IMR-90 (cell line): ENCODE measurements around the gene CD9. TPM values are rescaled to one million over a fixed set of nuclear protein-coding genes. Genes with fewer than 3 reads are reported as not detected.

ENCODE experiments used
- ATAC-seq: fragments of 200-7000 bp; cut with Tn5 transposase; 2 replicates; pipeline ENCODE4 v1.9.1; 2020; ENCODE audit warnings: low read depth, mild to moderate bottlenecking, moderate library complexity
- BruUV-seq: library from RNA; stranded (reverse); fragments of 400-500 nt; replicated peaks from 2 replicates; lab custom pipeline; 2021; lab: Mats Ljungman, UMichigan
- CTCF ChIA-PET: fragments of 300-600 bp; formaldehyde crosslinking; extraction: SDS; loops from one replicate; lab custom pipeline; 2021; ENCODE audit warnings: antibody characterized with exemption; lab: Yijun Ruan, JAX
- POLR2A ChIA-PET: fragments of 300-600 bp; sonication (Branson Sonifier 250); formaldehyde crosslinking; loops from one replicate; lab custom pipeline; 2022; ENCODE audit warnings: antibody characterized with exemption; ENCODE audit not compliant: unreplicated experiment; lab: Charles Lee
- DNase-seq: peaks from one replicate; pipeline ENCODE4 v3.0.0; 2013
- H2AFZ ChIP-seq: replicated peaks from 2 replicates; pipeline ENCODE3; 2013; ENCODE audit warnings: low read length, mild to moderate bottlenecking; ENCODE audit not compliant: poor library complexity
- H2AK5ac ChIP-seq: 2 replicates; pipeline ENCODE4 v1.6.1; 2013; ENCODE audit warnings: low read depth, low read length, inconsistent platforms
- H2AK9ac ChIP-seq: replicated peaks from 2 replicates; pipeline ENCODE3; 2013; ENCODE audit warnings: mild to moderate bottlenecking, low read depth, low read length, moderate library complexity; ENCODE audit not compliant: poor library complexity
- H2BK120ac ChIP-seq: 2 replicates; pipeline ENCODE4 v1.6.1; 2013; ENCODE audit warnings: low read depth, low read length, inconsistent platforms
- H2BK15ac ChIP-seq: 3 replicates; pipeline ENCODE4 v1.6.1; 2013; ENCODE audit warnings: low read depth, low read length, inconsistent platforms
- H2BK20ac ChIP-seq: 2 replicates; pipeline ENCODE4 v1.6.1; 2013; ENCODE audit warnings: low read depth, mild to moderate bottlenecking, inconsistent platforms, low read length, moderate library complexity
- H2BK5ac ChIP-seq: 2 replicates; pipeline ENCODE4 v1.6.1; 2013; ENCODE audit warnings: mild to moderate bottlenecking, low read depth, low read length, inconsistent platforms; ENCODE audit not compliant: poor library complexity, severe bottlenecking
- H3K14ac ChIP-seq: replicated peaks from 2 replicates; pipeline ENCODE4 v1.6.1; 2013; ENCODE audit warnings: low read depth, low read length, inconsistent platforms
- H3K18ac ChIP-seq: 2 replicates; pipeline ENCODE4 v1.6.1; 2013; ENCODE audit warnings: low read depth, low read length, control low read depth
- H3K23ac ChIP-seq: 2 replicates; pipeline ENCODE4 v1.6.1; 2013; ENCODE audit warnings: low read depth, low read length, inconsistent platforms
- H3K27ac ChIP-seq: 2 replicates; pipeline ENCODE4 v1.5.1; 2013; ENCODE audit warnings: mild to moderate bottlenecking, control low read depth, low read length; ENCODE audit not compliant: insufficient read depth
- H3K27me3 ChIP-seq: 2 replicates; pipeline ENCODE4 v1.6.1; 2013; ENCODE audit warnings: low read length; ENCODE audit not compliant: control insufficient read depth, insufficient read depth
- H3K36me3 ChIP-seq: 2 replicates; pipeline ENCODE4 v1.6.1; 2013; ENCODE audit warnings: low read length, mixed read lengths; ENCODE audit not compliant: control insufficient read depth, insufficient read depth
- H3K4ac ChIP-seq: 2 replicates; pipeline ENCODE4 v1.6.1; 2013; ENCODE audit warnings: low read depth, low read length, inconsistent platforms
- H3K4me1 ChIP-seq: 2 replicates; pipeline ENCODE4 v1.6.1; 2013; ENCODE audit warnings: low read length, mixed read lengths; ENCODE audit not compliant: control insufficient read depth, insufficient read depth
- H3K4me2 ChIP-seq: 2 replicates; pipeline ENCODE4 v1.6.1; 2013; ENCODE audit warnings: low read depth, mild to moderate bottlenecking, control low read depth, low read length, moderate library complexity
- H3K4me3 ChIP-seq: 2 replicates; pipeline ENCODE4 v1.5.1; 2013; ENCODE audit warnings: low read depth, mild to moderate bottlenecking, control low read depth, low read length, moderate library complexity; ENCODE audit not compliant: insufficient read depth
- H3K56ac ChIP-seq: 2 replicates; pipeline ENCODE4 v1.6.1; 2013; ENCODE audit warnings: low read length, inconsistent platforms; ENCODE audit not compliant: insufficient read depth; ENCODE audit errors: extremely low read depth
- H3K79me1 ChIP-seq, 2 experiments: 2 replicates each; pipeline ENCODE4 v1.6.1; 2013; ENCODE audit warnings: low read length in 2 of 2, inconsistent platforms in 1 of 2, low read depth in 1 of 2
- H3K9ac ChIP-seq: 2 replicates; pipeline ENCODE4 v1.6.1; 2013; ENCODE audit warnings: low read depth, low read length, control low read depth
- H3K9me1 ChIP-seq: 2 replicates; pipeline ENCODE4 v1.6.1; 2013; ENCODE audit warnings: low read length, inconsistent platforms; ENCODE audit not compliant: insufficient read depth
- H3K9me3 ChIP-seq: 2 replicates; pipeline ENCODE4 v1.6.1; 2013; ENCODE audit warnings: low read length; ENCODE audit not compliant: control insufficient read depth, insufficient read depth
- H4K20me1 ChIP-seq: 2 replicates; pipeline ENCODE4 v1.6.1; 2013; ENCODE audit warnings: low read length, inconsistent platforms; ENCODE audit not compliant: insufficient read depth
- H4K5ac ChIP-seq: 2 replicates; pipeline ENCODE4 v1.6.1; 2013; ENCODE audit warnings: mild to moderate bottlenecking, low read depth, low read length, control low read depth
- H4K8ac ChIP-seq, 2 experiments: 2 replicates each; pipeline ENCODE4 v1.6.1; 2013; ENCODE audit warnings: low read depth in 2 of 2, low read length in 2 of 2, control low read depth in 1 of 2, inconsistent platforms in 1 of 2
- H4K91ac ChIP-seq: 2 replicates; pipeline ENCODE4 v1.6.1; 2013; ENCODE audit warnings: low read depth, low read length, inconsistent platforms; ENCODE audit not compliant: insufficient read depth
- CEBPB ChIP-seq: IDR thresholded peaks from 2 replicates; pipeline ENCODE4 v1.6.1; 2012; ENCODE audit warnings: low read depth, low read length, improper control_type of control experiment
- MXI1 ChIP-seq: IDR thresholded peaks from 2 replicates; pipeline ENCODE4 v1.6.1; 2012; ENCODE audit warnings: low read depth, mild to moderate bottlenecking, low read length, moderate library complexity, borderline replicate concordance
- NFE2L2 ChIP-seq: fragments of 150-350 bp; IDR thresholded peaks from 2 replicates; pipeline ENCODE4 v1.6.1; 2016; ENCODE audit warnings: low read depth, mild to moderate bottlenecking, low read length
- SMC3 ChIP-seq: fragments of 150-350 bp; IDR thresholded peaks from 2 replicates; pipeline ENCODE4 v1.6.1; 2016; ENCODE audit warnings: low read depth, mild to moderate bottlenecking, antibody characterized with exemption, low read length, moderate library complexity
- WGBS, 2 experiments: methylation state at CpG; one replicate each; pipeline versions ENCODE4 v1.1.5 to v1.1.7; 2013; ENCODE audit warnings: missing lambda C conversion rate in 2 of 2; ENCODE audit not compliant: insufficient read length in 1 of 2; ENCODE audit errors: extremely low coverage in 2 of 2; 5-methylcytosine and 5-hydroxymethylcytosine counted together
- dilution Hi-C: fragments of 300-500 bp; cut with HindIII; formaldehyde crosslinking; loops from one replicate; pipeline ENCODE4 v1.14.3; 2018; ENCODE audit warnings: low sequenced_read_pairs; ENCODE audit not compliant: unreplicated experiment
- in situ Hi-C: fragments of 300-500 bp; cut with MboI; formaldehyde crosslinking; loops from 3 replicates; pipeline ENCODE4 v1.14.3; 2019; ENCODE audit warnings: low sequenced_read_pairs, inconsistent platforms, mixed read lengths
- intact Hi-C: fragments of 100-400 bp; cut with micrococcal nuclease; formaldehyde crosslinking; loops from 2 replicates; pipeline ENCODE4 v1.10.0; 2022
- polyA plus RNA-seq, 3 experiments: library from polyadenylated mRNA; depleted of rRNA; stranded (reverse); fragments of >200 nt; gene quantifications; 2 replicates each; pipeline ENCODE4 v1.2.3, GENCODE V29; 2012; ENCODE audit warnings: low replicate concordance in 1 of 3
- total RNA-seq: library from RNA; depleted of rRNA; stranded (reverse); fragments of >200 nt; gene quantifications from 2 replicates; pipeline ENCODE4 v1.2.3, GENCODE V29; 2012
- TF ChIP-seq, protein P1 (sequence below): fragments of 150-350 bp; IDR thresholded peaks from 2 replicates; pipeline ENCODE4 v1.6.1; 2016; ENCODE audit warnings: low read depth, mild to moderate bottlenecking, low read length, moderate library complexity, borderline replicate concordance

Gene CD9
- total and polyA plus RNA-seq, 2 of the 4 experiments (the other 2 are of a cell fraction) = 48.8 to 70.9 TPM

DNA sequence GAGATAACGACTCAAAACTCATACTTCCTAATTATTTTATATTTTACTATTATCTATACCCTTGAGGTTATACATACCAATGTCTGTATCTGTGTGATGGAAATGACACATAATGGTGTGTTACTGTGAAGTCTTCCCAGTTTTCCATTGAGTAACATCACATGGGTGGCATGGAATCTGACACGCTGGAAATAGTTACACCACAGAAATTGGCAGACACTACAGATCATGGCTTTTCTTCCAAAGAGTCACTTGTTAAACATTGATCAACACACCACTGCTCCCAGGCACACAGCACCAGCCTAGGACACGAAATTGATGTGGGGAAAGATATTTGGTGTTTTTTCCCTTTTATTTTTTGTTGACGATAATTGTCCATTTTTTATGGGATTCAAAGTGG is 42.7 kb upstream of the CD9 start:
- Histone ChIP-seq H4K5ac (no peak overlapping the region), H4K91ac (no peak overlapping the region), H2AFZ (no peak overlapping the region), H2AK9ac (no peak overlapping the region), H3K4me2 (no peak overlapping the region), H3K36me3 (no peaks in the 10 kb centered on the region), H3K14ac (no peak overlapping the region), H3K4me3 (no peak overlapping the region), H3K4me1 (peaks cover 15% of the 10 kb centered on the region), H4K8ac (no peak overlapping the region), H2BK5ac (no peak overlapping the region), H3K79me1 (no peaks in the 10 kb centered on the region), H3K9ac (no peak overlapping the region), H2BK20ac (no peak overlapping the region; the same call in 1 of the 2 replicates), H3K27me3 (no peaks in the 10 kb centered on the region), H2BK15ac (no peak overlapping the region), H3K23ac (no peak overlapping the region), H2BK120ac (no peak overlapping the region), H3K18ac (no peak overlapping the region), H2AK5ac (no peak overlapping the region), H3K56ac (no peak overlapping the region), H3K9me3 (no peaks in the 10 kb centered on the region), H3K9me1 (peaks cover 15% of the 10 kb centered on the region), H4K20me1 (no peaks in the 10 kb centered on the region), H3K27ac (no peak overlapping the region), H3K4ac (no peak overlapping the region)
- dilution Hi-C loops = no loop called here
- TF ChIP-seq CEBPB (no peak), NFE2L2 (no peak), MXI1 (no peak), SMC3 (no peak)
- TF ChIP-seq, protein P1, sequence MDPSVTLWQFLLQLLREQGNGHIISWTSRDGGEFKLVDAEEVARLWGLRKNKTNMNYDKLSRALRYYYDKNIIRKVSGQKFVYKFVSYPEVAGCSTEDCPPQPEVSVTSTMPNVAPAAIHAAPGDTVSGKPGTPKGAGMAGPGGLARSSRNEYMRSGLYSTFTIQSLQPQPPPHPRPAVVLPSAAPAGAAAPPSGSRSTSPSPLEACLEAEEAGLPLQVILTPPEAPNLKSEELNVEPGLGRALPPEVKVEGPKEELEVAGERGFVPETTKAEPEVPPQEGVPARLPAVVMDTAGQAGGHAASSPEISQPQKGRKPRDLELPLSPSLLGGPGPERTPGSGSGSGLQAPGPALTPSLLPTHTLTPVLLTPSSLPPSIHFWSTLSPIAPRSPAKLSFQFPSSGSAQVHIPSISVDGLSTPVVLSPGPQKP = no peak
- CTCF ChIA-PET = no interaction called here
- in situ Hi-C loops = no loop called here
- ATAC-seq = no peak
- intact Hi-C loops = no loop called here
- DNase-seq = no peak
- WGBS, 2 experiments = no CpG with 5 or more reads among the region's 4 CpGs
- POLR2A ChIA-PET = no interaction called here
- no TSS peak for BruUV-seq
